A549 (cell line): ENCODE measurements around the gene SERTAD1. TPM values are rescaled to one million over a fixed set of nuclear protein-coding genes. Genes with fewer than 3 reads are reported as not detected.

Experiments
- ATAC-seq, 2 experiments: fragments of 200-7000 bp in 1 of 2; fragments of >200 bp in 1 of 2; cut with Nextera tagmentation in 1 of 2; cut with Tn5 transposase in 1 of 2; 3 replicates each; pipeline versions ENCODE4 v1.8.0 to v1.9.1; 2018 to 2020; ENCODE audit warnings: mild to moderate bottlenecking in 1 of 2, moderate library complexity in 1 of 2
- CTCF ChIA-PET: fragments of 300-600 bp; sonication (Branson Sonifier 250); formaldehyde crosslinking; extraction: SDS; loops from one replicate; lab custom pipeline; 2021; ENCODE audit warnings: antibody characterized with exemption, inconsistent platforms; lab: Yijun Ruan, JAX
- POLR2A ChIA-PET: fragments of 350-600 bp; formaldehyde crosslinking; extraction: SDS; loops from one replicate; lab custom pipeline; 2021; ENCODE audit warnings: antibody characterized with exemption, inconsistent platforms; lab: Yijun Ruan, JAX
- DNase-seq, 2 experiments: peaks; one replicate each; pipeline versions ENCODE4 v3.0.0 to v3.0.0-alpha.2; 2011 to 2016; ENCODE audit warnings: low read depth in 1 of 2, low spot score in 1 of 2
- FAIRE-seq: peaks from 2 replicates; lab custom pipeline; 2011; peaks lifted over from hg19 to GRCh38; lab: Jason Lieb, UNC
- H3K27ac ChIP-seq, 2 experiments: fragments of >200 bp; sonication (Bioruptor Twin); formaldehyde crosslinking; 3 replicates each; pipeline ENCODE4 v1.5.1; 2016 to 2017
- H3K4me1 ChIP-seq: fragments of >200 bp; sonication (Bioruptor Twin); formaldehyde crosslinking; 3 replicates; pipeline ENCODE4 v1.6.1; 2016
- H3K4me2 ChIP-seq: fragments of >200 bp; sonication (Bioruptor Twin); formaldehyde crosslinking; 3 replicates; pipeline ENCODE4 v1.6.1; 2016
- H3K4me3 ChIP-seq: fragments of >200 bp; sonication (Bioruptor Twin); formaldehyde crosslinking; 3 replicates; pipeline ENCODE4 v1.5.1; 2016
- H3K9me3 ChIP-seq: fragments of >200 bp; sonication (Bioruptor Twin); formaldehyde crosslinking; 3 replicates; pipeline ENCODE4 v1.6.1; 2016
- CBX8 ChIP-seq: fragments of 200-600 bp; sonication (generic); IDR thresholded peaks from 2 replicates; pipeline ENCODE4 v1.6.1; 2016
- CHD2 ChIP-seq: fragments of 150-350 bp; IDR thresholded peaks from 2 replicates; pipeline ENCODE4 v1.6.1; 2014; ENCODE audit warnings: low read length; ENCODE audit not compliant: partially characterized antibody
- CHD4 ChIP-seq: fragments of 200-600 bp; sonication (generic); IDR thresholded peaks from 2 replicates; pipeline ENCODE4 v1.6.1; 2016; ENCODE audit warnings: antibody characterized with exemption, mild to moderate bottlenecking, borderline replicate concordance
- ESRRA ChIP-seq: fragments of 150-350 bp; IDR thresholded peaks from 2 replicates; pipeline ENCODE4 v1.6.1; 2014; ENCODE audit warnings: mild to moderate bottlenecking, low read length, borderline replicate concordance
- FOSL2 ChIP-seq, 2 experiments: fragments of 450-650 bp in 1 of 2; fragments of >200 bp in 1 of 2; sonication (Bioruptor Twin) in 1 of 2; formaldehyde crosslinking; IDR thresholded peaks; 2 replicates each; pipeline versions ENCODE4 v1.5.0 to v1.6.1; 2016 to 2020; ENCODE audit warnings: mild to moderate bottlenecking in 1 of 2, moderate library complexity in 1 of 2
- GATA3 ChIP-seq: IDR thresholded peaks from 2 replicates; pipeline ENCODE4 v1.6.1; 2012; ENCODE audit warnings: borderline replicate concordance
- HDAC2 ChIP-seq: fragments of 200-600 bp; sonication (generic); IDR thresholded peaks from 2 replicates; pipeline ENCODE4 v1.6.1; 2016
- HEYL ChIP-seq: fragments of 250-450 bp; sonication (Bioruptor Pico); IDR thresholded peaks from 2 replicates; pipeline ENCODE4 v1.8.0; 2021; ENCODE audit warnings: mild to moderate bottlenecking, moderate library complexity
- HOXA7 ChIP-seq: fragments of 250-450 bp; sonication (Bioruptor Pico); IDR thresholded peaks from 2 replicates; pipeline ENCODE4 v1.5.0; 2020; ENCODE audit warnings: mild to moderate bottlenecking, moderate library complexity
- JUN ChIP-seq, 2 experiments: fragments of >200 bp; sonication (Bioruptor Twin); formaldehyde crosslinking; IDR thresholded peaks; 2 replicates in 1 of 2; 3 replicates in 1 of 2; pipeline ENCODE4 v1.6.1; 2016 to 2017
- JUNB ChIP-seq: fragments of >200 bp; sonication (Bioruptor Twin); formaldehyde crosslinking; IDR thresholded peaks from 2 replicates; pipeline ENCODE4 v1.6.1; 2016
- KDM1A ChIP-seq: fragments of 200-600 bp; sonication (generic); IDR thresholded peaks from 2 replicates; pipeline ENCODE4 v1.6.1; 2016; ENCODE audit warnings: low read depth, mild to moderate bottlenecking
- PBX3 ChIP-seq: IDR thresholded peaks from 2 replicates; pipeline ENCODE4 v1.6.1; 2012
- PHF8 ChIP-seq: fragments of 200-600 bp; sonication (generic); IDR thresholded peaks from 2 replicates; pipeline ENCODE4 v1.6.1; 2016; ENCODE audit warnings: low read depth, mild to moderate bottlenecking, antibody characterized with exemption, moderate library complexity, borderline replicate concordance
- POLR2A ChIP-seq: IDR thresholded peaks from 2 replicates; pipeline ENCODE4 v1.6.1; 2012; ENCODE audit warnings: mild to moderate bottlenecking, low read length
- POLR2AphosphoS2 ChIP-seq: conservative IDR thresholded peaks from 2 replicates; pipeline ENCODE4 v1.6.1; 2012; ENCODE audit warnings: low read length, improper control_type of control experiment, inconsistent platforms
- RAD21 ChIP-seq, 2 experiments: fragments of >200 bp in 1 of 2; sonication (Bioruptor Twin) in 1 of 2; formaldehyde crosslinking in 1 of 2; IDR thresholded peaks in 1 of 2; conservative IDR thresholded peaks in 1 of 2; 2 replicates in 1 of 2; 3 replicates in 1 of 2; pipeline ENCODE4 v1.6.1; 2012 to 2018; ENCODE audit warnings: inconsistent platforms in 1 of 2
- SMC3 ChIP-seq: fragments of >200 bp; sonication (Bioruptor Twin); formaldehyde crosslinking; IDR thresholded peaks from 3 replicates; pipeline ENCODE4 v1.6.1; 2018; ENCODE audit warnings: inconsistent platforms
- SREBF2 ChIP-seq: fragments of 450-650 bp; IDR thresholded peaks from 2 replicates; pipeline ENCODE4 v1.6.1; 2014; ENCODE audit warnings: mild to moderate bottlenecking, moderate library complexity
- TP53 ChIP-seq: fragments of 250-450 bp; sonication (Bioruptor Pico); IDR thresholded peaks from 2 replicates; pipeline ENCODE4 v1.5.0; 2021; ENCODE audit warnings: mild to moderate bottlenecking, moderate library complexity
- ZFP36 ChIP-seq: fragments of 450-650 bp; IDR thresholded peaks from 2 replicates; pipeline ENCODE4 v1.6.1; 2014; ENCODE audit warnings: borderline replicate concordance; ENCODE audit not compliant: partially characterized antibody
- ZNF302 ChIP-seq: fragments of 250-450 bp; sonication (Bioruptor Pico); IDR thresholded peaks from 2 replicates; pipeline ENCODE4 v1.9.0; 2021; ENCODE audit warnings: inconsistent platforms, mild to moderate bottlenecking, moderate library complexity
- WGBS: methylation state at CpG from one replicate; pipeline ENCODE4 v1.1.6; 2017; ENCODE audit errors: missing lambda C conversion rate; 5-methylcytosine and 5-hydroxymethylcytosine counted together
- polyA plus RNA-seq, 4 experiments: library from polyadenylated mRNA; depleted of rRNA in 3 of 4; stranded (reverse); fragments of >200 nt; fragmentation: RNase III in 1 of 4; extraction: RNeasy Plus Mini Kit Qiagen cat#74134 plus additional on column Dnase treatment in 1 of 4; gene quantifications; 2 replicates in 3 of 4; 3 replicates in 1 of 4; pipeline ENCODE4 v1.2.3, GENCODE V29; 2011 to 2017
- TF ChIP-seq, protein P1 (sequence below): fragments of 150-350 bp; IDR thresholded peaks from 2 replicates; pipeline ENCODE4 v1.6.1; 2014; ENCODE audit warnings: low read depth, mild to moderate bottlenecking, low read length

SERTAD1 gene
- polyA plus RNA-seq, 2 of the 4 experiments (the other 2 are of a cell fraction): 10.7 to 13.6 TPM

- DNase-seq (no peak), FAIRE-seq (no peak)
- ChIA-PET CTCF (interaction anchor here (0.7 to 26.4 kb wide), 5 partner anchors 10 to 52 kb away, joined by 3 to 950 read pairs (median 10); partner anchors contain the start of genes BLVRB, PRX, SERTAD1 and SERTAD3), POLR2A (interaction anchor here (1.1 to 6.2 kb wide), 2 partner anchors 8 to 15 kb away, joined by 4 to 47 read pairs; partner anchors contain the start of gene SERTAD1)
- Histone ChIP-seq H3K27ac (no peak overlapping the region; a peak in 1 of 6 replicates), H3K9me3 (no peaks in the 10 kb centered on the region), H3K4me1 (peaks cover 21% of the 10 kb centered on the region), H3K4me3 (no peak overlapping the region)
- 77% methylated on average over 3 of the region's 3 CpGs for WGBS
- TF ChIP-seq ZNF302 (CRISPR knock-in tag) (no peak), RAD21 (conservative IDR thresholded peaks at IDR 0.05 in 1 of 2, IDR thresholded peaks at IDR 0.05 in 1 of 2) (no peak), ZFP36 (peak; percentile 73), HOXA7 (CRISPR knock-in tag) (no peak)
- TF ChIP-seq, all 56 proteins: peak for 1
- H3K4me2 ChIP-seq: no peak overlapping the region
- ATAC-seq: no peak
Measured at GRCh38 chr19:40418040-40418439, 7.8 kb downstream of the SERTAD1 start.

DNA sequence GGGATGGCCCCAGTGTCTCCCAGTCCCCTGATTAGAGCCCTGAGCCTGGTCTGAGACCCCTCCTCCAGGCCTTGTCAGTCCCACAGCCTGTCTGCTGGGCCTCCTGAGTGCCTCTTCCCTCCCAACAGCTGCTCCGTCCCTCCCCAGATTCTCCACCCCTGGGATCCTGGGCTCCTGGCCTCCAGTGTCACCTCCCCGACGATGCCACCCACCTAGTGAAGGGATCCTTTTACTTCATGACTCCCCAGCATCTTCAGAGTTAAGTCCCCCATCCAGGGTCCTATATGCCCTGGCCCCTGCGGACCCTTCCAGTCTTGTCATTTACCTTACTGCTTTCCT lies 8.2 kb downstream of the SERTAD1 start:
- peaks cover 21% of the 10 kb centered on the region for H3K4me1 ChIP-seq
- no peaks in the 10 kb centered on the region for H3K9me3 ChIP-seq
- ChIA-PET CTCF (interaction anchor here (0.7 to 26.4 kb wide), 8 partner anchors 10 to 274 kb away, joined by 3 to 950 read pairs (median 8); partner anchors contain the start of genes BLVRB, PRX, SERTAD1 and SERTAD3), POLR2A (interaction anchor here (0.6 to 6.2 kb wide), 3 partner anchors 9 to 14 kb away, joined by 4 to 47 read pairs (median 4); partner anchors contain the start of gene SERTAD1)
- no peak for FAIRE-seq
- no peak for DNase-seq
- WGBS: 90% methylated on average over 4 of the region's 4 CpGs
- peak overlapping the region; percentile 10; the same call in 1 of the 3 replicates for H3K4me2 ChIP-seq
- ATAC-seq: no peak
- no peak overlapping the region for H3K4me3 ChIP-seq
- TF ChIP-seq JUN (IDR thresholded peaks at IDR 0.05) (no peak), SMC3 (no peak), HEYL (CRISPR knock-in tag) (no peak), CHD4 (no peak), PBX3 (no peak), HDAC2 (no peak), KDM1A (no peak), TP53 (CRISPR knock-in tag) (no peak), POLR2AphosphoS2 (no peak), GATA3 (no peak), ESRRA (no peak), CHD2 (no peak), HOXA7 (CRISPR knock-in tag) (no peak), PHF8 (no peak), JUNB (no peak), RAD21 (conservative IDR thresholded peaks at IDR 0.05 in 1 of 2, IDR thresholded peaks at IDR 0.05 in 1 of 2) (no peak), CBX8 (no peak), SREBF2 (no peak), POLR2A (no peak)
- H3K27ac ChIP-seq: peak overlapping the region; percentile 37 to 75

DNA sequence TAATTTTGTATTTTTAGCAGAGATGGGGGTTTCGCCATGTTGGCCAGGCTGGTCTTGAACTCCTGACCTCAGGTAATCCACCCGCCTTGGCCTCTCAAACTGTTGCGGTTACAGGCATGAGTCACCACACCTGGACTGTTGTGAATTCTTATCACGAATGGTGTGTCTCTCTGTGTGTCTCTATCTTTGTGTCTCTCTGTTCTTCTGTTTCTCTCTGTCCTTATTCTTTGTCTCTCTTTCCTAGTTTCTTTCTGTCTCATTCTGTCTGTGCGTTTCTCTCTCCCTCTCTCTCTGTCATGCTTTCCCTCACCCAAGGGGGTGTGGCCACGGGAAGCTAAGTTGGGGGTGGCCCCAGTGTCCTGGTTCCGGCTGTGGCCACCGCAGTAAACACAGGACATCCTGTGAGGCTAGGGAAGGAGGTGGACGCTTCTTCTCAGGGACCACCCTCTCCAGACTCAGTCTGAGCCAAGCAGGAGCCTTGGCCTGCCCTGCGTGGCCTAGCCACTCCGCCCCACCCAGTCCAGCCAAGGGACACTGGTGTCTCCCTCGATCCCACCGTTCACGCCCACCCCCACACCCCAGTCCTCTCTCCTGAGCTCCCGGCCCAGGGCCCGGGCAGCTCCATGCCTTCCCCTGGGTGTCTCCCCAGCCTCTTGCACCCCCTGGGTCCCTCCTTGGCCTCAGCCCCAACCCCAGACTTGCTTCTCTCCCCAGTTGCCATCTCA lies 8.7 kb downstream of the SERTAD1 start:
- DNase-seq: peak in 1 of 2 experiments; percentile 71
- TF ChIP-seq, protein P1, sequence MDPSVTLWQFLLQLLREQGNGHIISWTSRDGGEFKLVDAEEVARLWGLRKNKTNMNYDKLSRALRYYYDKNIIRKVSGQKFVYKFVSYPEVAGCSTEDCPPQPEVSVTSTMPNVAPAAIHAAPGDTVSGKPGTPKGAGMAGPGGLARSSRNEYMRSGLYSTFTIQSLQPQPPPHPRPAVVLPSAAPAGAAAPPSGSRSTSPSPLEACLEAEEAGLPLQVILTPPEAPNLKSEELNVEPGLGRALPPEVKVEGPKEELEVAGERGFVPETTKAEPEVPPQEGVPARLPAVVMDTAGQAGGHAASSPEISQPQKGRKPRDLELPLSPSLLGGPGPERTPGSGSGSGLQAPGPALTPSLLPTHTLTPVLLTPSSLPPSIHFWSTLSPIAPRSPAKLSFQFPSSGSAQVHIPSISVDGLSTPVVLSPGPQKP: no peak
- TF ChIP-seq FOSL2 (IDR thresholded peaks at IDR 0.05): no peak
- TF ChIP-seq FOSL2 (CRISPR knock-in tag; IDR thresholded peaks at IDR 0.05): peak; percentile 88
- Histone ChIP-seq H3K4me1 (peaks cover 17% of the 10 kb centered on the region), H3K4me3 (no peak overlapping the region), H3K9me3 (no peaks in the 10 kb centered on the region), H3K27ac (peak overlapping the region; percentile 37 to 75), H3K4me2 (peak overlapping the region; percentile 10; the same call in 2 of the 3 replicates)
- WGBS: 52% methylated on average over 16 of the region's 16 CpGs
- no peak for FAIRE-seq
- ATAC-seq: peak in 1 of 2 experiments; percentile 0; a peak in 1 of 6 replicates
- POLR2A ChIA-PET: interaction anchor here (0.6 to 6.2 kb wide), 5 partner anchors 7 to 153 kb away, joined by 3 to 47 read pairs (median 4); partner anchors contain the start of gene SERTAD1
- CTCF ChIA-PET: interaction anchor here (0.7 to 26.4 kb wide), 12 partner anchors 8 to 277 kb away, joined by 3 to 950 read pairs (median 6); partner anchors contain the start of genes BLVRB, PRX, SERTAD1 and SERTAD3
